Stomach (tissue), 9 donors: Measurements from ENCODE around the gene EIF6. TPM values are rescaled to one million over a fixed set of nuclear protein-coding genes. Genes with fewer than 3 reads are reported as not detected.

Experiments
- DNase-seq, 2 donors: peaks; one replicate each; pipeline versions ENCODE4 v3.0.0 to v3.0.0-alpha.2; 2013 to 2019
- H3K27ac ChIP-seq, 5 donors: fragments of 200-600 bp in 4 of 5; sonication (generic) in 4 of 5; one replicate each; pipeline ENCODE4 v1.5.1; 2013 to 2019; ENCODE audit warnings: mild to moderate bottlenecking in 1 of 5, moderate library complexity in 1 of 5
- H3K27me3 ChIP-seq, 3 donors: fragments of 200-600 bp; sonication (generic); one replicate each; pipeline ENCODE4 v1.5.1; 2017 to 2019; ENCODE audit warnings: mixed run types in 1 of 3
- H3K36me3 ChIP-seq, 4 donors: fragments of 200-600 bp; sonication (generic); 1 replicate in 3 of 4; 2 replicates in 1 of 4; pipeline ENCODE4 v1.5.1; 2016 to 2019
- H3K4me1 ChIP-seq, 4 donors: fragments of 200-600 bp; sonication (generic); one replicate each; pipeline ENCODE4 v1.5.1; 2016 to 2019
- H3K4me3 ChIP-seq, 4 donors: fragments of 200-600 bp; sonication (generic) in 3 of 4; one replicate each; pipeline ENCODE4 v1.5.1; 2016 to 2019; ENCODE audit warnings: mild to moderate bottlenecking in 1 of 4
- H3K9me3 ChIP-seq, 4 donors: fragments of 200-600 bp; sonication (generic); one replicate each; pipeline ENCODE4 v1.5.1; 2016 to 2019
- CTCF ChIP-seq, 7 experiments: fragments of 450-650 bp in 4 of 7; fragments of 200-600 bp in 3 of 7; sonication (generic) in 3 of 7; IDR thresholded peaks; one replicate each; pipeline ENCODE4 v1.5.1; 2016 to 2019; ENCODE audit warnings: antibody characterized with exemption in 7 of 7, control low read depth in 2 of 7, mild to moderate bottlenecking in 1 of 7
- EP300 ChIP-seq: sonication (generic); formaldehyde crosslinking; IDR thresholded peaks from one replicate; pipeline ENCODE4 v1.6.1; 2017; ENCODE audit warnings: antibody characterized with exemption
- POLR2A ChIP-seq, 4 donors: fragments of 450-650 bp; IDR thresholded peaks; one replicate each; pipeline ENCODE4 v1.6.1; 2016; ENCODE audit warnings: antibody characterized with exemption in 4 of 4, control low read depth in 2 of 4, mild to moderate bottlenecking in 1 of 4, moderate library complexity in 1 of 4
- POLR2AphosphoS5 ChIP-seq, 3 donors: sonication (generic); formaldehyde crosslinking; IDR thresholded peaks; one replicate each; pipeline ENCODE4 v1.6.1; 2016; ENCODE audit warnings: antibody characterized with exemption in 3 of 3
- WGBS, 5 donors: extraction: QIAGEN DNeasy Blood & Tissue Kit in 3 of 5; methylation state at CpG; one replicate each; pipeline versions ENCODE4 v1.1.5 to v1.1.7; 2013 to 2018; 5-methylcytosine and 5-hydroxymethylcytosine counted together
- intact Hi-C: fragments of 100-400 bp; cut with DNase I; formaldehyde crosslinking; loops from one replicate; pipeline ENCODE4 v1.15.1; 2023; ENCODE audit warnings: low total_unique reads
- polyA plus RNA-seq, 3 donors: library from polyadenylated mRNA; stranded (reverse); fragments of 200-250 nt; gene quantifications; one replicate each; pipeline ENCODE4 v1.2.3, GENCODE V29; 2013
- total RNA-seq, 5 donors: library from RNA; depleted of rRNA; stranded (reverse); fragments of >200 nt; gene quantifications; one replicate each; pipeline versions ENCODE4 v1.1.0 to v1.2.3, GENCODE V29; 2014 to 2016
- donor health status: healthy with polysubstance abuse.
- donor health status: Bipolar disorder and iron deficiency.
- donor health status: healthy.

EIF6 gene
- total and polyA plus RNA-seq, 8 donors: 16.3 to 163 (median 99.1) TPM

GRCh38 chr20:35298264-35298663 is 13.7 kb upstream of the EIF6 start:
- TF ChIP-seq CTCF (IDR thresholded peaks at IDR 0.05) (no peak), POLR2AphosphoS5 (IDR thresholded peaks at IDR 0.05) (no peak), EP300 (no peak), POLR2A (IDR thresholded peaks at IDR 0.05) (no peak)
- Histone ChIP-seq H3K9me3 (no peaks in the 10 kb centered on the region), H3K27ac (no peak overlapping the region), H3K4me3 (no peak overlapping the region), H3K36me3 (no peaks in the 10 kb centered on the region), H3K27me3 (peaks cover 0 to 31% (median 15%) of the 10 kb centered on the region in 3 donors), H3K4me1 (peaks cover 0 to 17% (median 10%) of the 10 kb centered on the region in 4 donors)
- 57 to 62% (median 58%) methylated on average over 5 of the region's 5 CpGs for WGBS, 5 donors
- intact Hi-C loops: no loop called here
- DNase-seq: no peak

GRCh38 chr20:35297740-35298139 is 13.2 kb upstream of the EIF6 start:
- Histone ChIP-seq H3K36me3 (no peaks in the 10 kb centered on the region), H3K9me3 (no peaks in the 10 kb centered on the region), H3K4me3 (no peak overlapping the region), H3K27me3 (peaks cover 0 to 36% (median 15%) of the 10 kb centered on the region in 3 donors), H3K27ac (no peak overlapping the region), H3K4me1 (peaks cover 0 to 11% (median 5%) of the 10 kb centered on the region in 4 donors)
- 84 to 92% (median 89%) methylated on average over 10 to 14 of the region's 14 CpGs for WGBS, 5 donors
- intact Hi-C loops: no loop called here
- TF ChIP-seq CTCF (IDR thresholded peaks at IDR 0.05) (no peak), EP300 (no peak), POLR2A (IDR thresholded peaks at IDR 0.05) (no peak), POLR2AphosphoS5 (IDR thresholded peaks at IDR 0.05) (no peak)
- DNase-seq: no peak

GRCh38 chr20:35297155-35297554 is 12.6 kb upstream of the EIF6 start:
- H3K36me3 ChIP-seq: no peaks in the 10 kb centered on the region
- H3K27me3 ChIP-seq: peaks cover 0 to 42% (median 15%) of the 10 kb centered on the region in 3 donors
- H3K4me1 ChIP-seq: peaks cover 0 to 6% (median 2%) of the 10 kb centered on the region in 4 donors
- no peaks in the 10 kb centered on the region for H3K9me3 ChIP-seq
- WGBS, 5 donors: 51 to 56% (median 52%) methylated on average over 8 of the region's 8 CpGs
- DNase-seq: no peak
- intact Hi-C loops: no loop called here
- TF ChIP-seq POLR2A (IDR thresholded peaks at IDR 0.05) (no peak), CTCF (IDR thresholded peaks at IDR 0.05) (no peak), EP300 (no peak), POLR2AphosphoS5 (IDR thresholded peaks at IDR 0.05) (no peak)
- H3K27ac ChIP-seq: no peak overlapping the region
- no peak overlapping the region for H3K4me3 ChIP-seq

GRCh38 chr20:35296101-35296554 is 11.6 kb upstream of the EIF6 start:
- no peak for DNase-seq
- no peaks in the 10 kb centered on the region for H3K9me3 ChIP-seq
- H3K4me3 ChIP-seq: no peak overlapping the region
- H3K27ac ChIP-seq: no peak overlapping the region
- intact Hi-C loops: no loop called here
- no peaks in the 10 kb centered on the region for H3K4me1 ChIP-seq
- no peak for TF ChIP-seq CTCF (IDR thresholded peaks at IDR 0.05)
- TF ChIP-seq POLR2AphosphoS5 (IDR thresholded peaks at IDR 0.05): no peak
- no peak for TF ChIP-seq EP300
- no peak for TF ChIP-seq POLR2A (IDR thresholded peaks at IDR 0.05)
- H3K36me3 ChIP-seq: no peaks in the 10 kb centered on the region
- WGBS, 5 donors: 61 to 78% (median 63%) methylated on average over 8 to 9 of the region's 9 CpGs
- H3K27me3 ChIP-seq: peaks cover 0 to 47% (median 15%) of the 10 kb centered on the region in 3 donors
